Endodermal cell (in vitro differentiated cells): ENCODE results near the gene RRP8. TPM values are rescaled to one million over a fixed set of nuclear protein-coding genes. Genes with fewer than 3 reads are reported as not detected.

Experiments
- DNase-seq: peaks from one replicate; pipeline ENCODE4 v3.0.0-alpha.2; 2017
- H3K27ac ChIP-seq: 2 replicates; pipeline ENCODE4 v1.5.1; 2013; ENCODE audit warnings: mild to moderate bottlenecking, low read depth, low read length, moderate library complexity
- H3K27me3 ChIP-seq: 2 replicates; pipeline ENCODE4 v1.6.1; 2013; ENCODE audit warnings: mild to moderate bottlenecking, low read length, moderate library complexity; ENCODE audit not compliant: insufficient read depth, control insufficient read depth, poor library complexity, severe bottlenecking
- H3K36me3 ChIP-seq: 2 replicates; pipeline ENCODE4 v1.7.0; 2013; ENCODE audit warnings: mild to moderate bottlenecking, low read length, moderate library complexity; ENCODE audit not compliant: control insufficient read depth, insufficient read depth
- H3K4me1 ChIP-seq: one replicate; pipeline ENCODE4 v1.7.0; 2013; ENCODE audit warnings: low read length; ENCODE audit not compliant: control insufficient read depth, insufficient read depth
- H3K4me3 ChIP-seq: 2 replicates; pipeline ENCODE4 v1.5.1; 2013; ENCODE audit warnings: mild to moderate bottlenecking, low read length, moderate library complexity
- H3K9ac ChIP-seq: 2 replicates; pipeline ENCODE4 v1.6.1; 2013; ENCODE audit warnings: mild to moderate bottlenecking, low read length, moderate library complexity; ENCODE audit not compliant: poor library complexity, severe bottlenecking; ENCODE audit errors: extremely low read depth
- H3K9me3 ChIP-seq: 2 replicates; pipeline ENCODE4 v1.6.1; 2013; ENCODE audit warnings: mild to moderate bottlenecking, low read length, moderate library complexity; ENCODE audit not compliant: control insufficient read depth
- H3K27ac Mint-ChIP-seq: 2 replicates; pipeline ENCODE4 v1.8.0; 2020; ENCODE audit warnings: mixed read lengths
- H3K27me3 Mint-ChIP-seq: 2 replicates; pipeline ENCODE4 v1.8.0; 2021; ENCODE audit warnings: mild to moderate bottlenecking, mixed read lengths; ENCODE audit not compliant: insufficient read depth
- H3K36me3 Mint-ChIP-seq: 2 replicates; pipeline ENCODE4 v1.8.0; 2020; ENCODE audit warnings: low read depth, mixed read lengths
- H3K4me1 Mint-ChIP-seq: 2 replicates; pipeline ENCODE4 v1.8.0; 2020; ENCODE audit warnings: mixed read lengths
- H3K4me3 Mint-ChIP-seq: 2 replicates; pipeline ENCODE4 v1.8.0; 2020; ENCODE audit warnings: mild to moderate bottlenecking, moderate library complexity, mixed read lengths
- H3K9me3 Mint-ChIP-seq: 2 replicates; pipeline ENCODE4 v1.8.0; 2020; ENCODE audit warnings: mild to moderate bottlenecking, mixed read lengths
- CTCF ChIP-seq: fragments of 200-600 bp; sonication (generic); conservative IDR thresholded peaks from 2 replicates; pipeline ENCODE4 v1.5.0; 2021; ENCODE audit warnings: antibody characterized with exemption, mild to moderate bottlenecking
- WGBS, 2 experiments: methylation state at CpG; one replicate each; pipeline versions ENCODE4 v1.1.5 to v1.1.7; 2013; ENCODE audit warnings: missing lambda C conversion rate in 2 of 2, mixed read lengths in 1 of 2; ENCODE audit not compliant: insufficient coverage in 1 of 2, insufficient read length in 1 of 2; 5-methylcytosine and 5-hydroxymethylcytosine counted together
- total RNA-seq, 2 donors: library from RNA; stranded (reverse); fragmentation: NEBNext Ultra II Directional in 1 of 2; extraction: Animal tissue kit (Norgen Biotek cat#: 25700) in 1 of 2; gene quantifications; 2 replicates in 1 of 2; 3 replicates in 1 of 2; pipeline ENCODE4 v1.2.1, GENCODE V29; 2021

RRP8 gene
- total RNA-seq, 2 donors from 2014 or later: 11.0 to 12.8 TPM

DNA sequence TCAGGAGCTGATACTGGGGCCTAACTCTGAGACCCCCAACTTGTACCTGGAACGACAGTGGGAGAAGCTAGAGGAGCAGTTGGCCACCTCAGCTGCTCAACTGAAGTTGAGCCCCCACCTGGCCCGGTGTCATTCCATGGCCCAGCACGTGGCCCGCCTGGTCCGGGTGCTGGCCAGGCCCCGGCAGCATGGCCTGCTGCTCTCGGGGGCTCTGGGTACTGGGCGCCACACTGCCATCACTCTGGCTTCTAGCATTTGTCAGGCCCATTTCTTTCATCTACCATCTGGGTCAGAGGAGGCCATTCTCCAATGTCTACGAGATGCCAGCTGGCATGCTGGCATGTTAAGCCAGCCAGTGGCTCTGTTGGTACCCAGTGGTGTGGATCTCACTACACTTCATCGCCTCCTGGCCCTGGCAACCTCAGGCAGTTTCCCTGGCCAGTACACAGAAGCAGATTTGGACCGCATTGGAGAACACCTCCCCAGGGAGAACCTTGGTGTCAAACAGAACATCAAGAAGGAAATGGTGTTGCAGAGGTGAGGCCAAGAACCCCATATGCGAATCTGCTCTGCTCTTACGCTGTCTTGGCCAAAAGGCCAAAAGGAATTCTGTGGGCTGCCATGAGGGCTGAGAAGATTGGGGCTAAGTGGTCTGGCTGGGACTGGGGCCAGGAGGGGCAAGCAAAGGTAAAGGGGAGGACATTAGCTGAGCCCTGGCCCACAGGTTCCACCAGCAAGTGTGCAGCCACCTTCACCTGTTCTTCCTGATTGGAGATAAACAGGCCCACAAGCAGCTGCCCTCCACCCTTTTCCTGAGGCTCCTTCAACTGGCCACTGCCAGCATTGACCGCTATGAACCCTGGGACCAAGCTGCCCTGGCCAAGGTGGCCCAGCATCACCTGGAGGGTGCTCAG is 45.4 kb downstream of the RRP8 start:
- Mint-ChIP-seq H3K4me3 (no peak overlapping the region), H3K27ac (no peak overlapping the region)

GRCh38 chr11:6557063-6557462 is 46.4 kb downstream of the RRP8 start:
- Histone ChIP-seq H3K9ac (no peak overlapping the region), H3K27me3 (no peaks in the 10 kb centered on the region), H3K36me3 (no peaks in the 10 kb centered on the region), H3K4me3 (no peak overlapping the region), H3K27ac (no peak overlapping the region), H3K9me3 (no peaks in the 10 kb centered on the region), H3K4me1 (no peaks in the 10 kb centered on the region)
- H3K27ac Mint-ChIP-seq: no peak overlapping the region
- no peaks in the 10 kb centered on the region for H3K36me3 Mint-ChIP-seq
- 92 to 100% methylated on average over 7 to 11 of the region's 11 CpGs for WGBS, 2 experiments
- peak; percentile 22 for DNase-seq
- no peak for TF ChIP-seq CTCF
- no peak overlapping the region for H3K4me3 Mint-ChIP-seq
- peaks cover 4% of the 10 kb centered on the region for H3K4me1 Mint-ChIP-seq
- no peaks in the 10 kb centered on the region for H3K9me3 Mint-ChIP-seq
- H3K27me3 Mint-ChIP-seq: no peaks in the 10 kb centered on the region

More for the DNA sequence above, 45.4 kb downstream of the RRP8 start:
- Mint-ChIP-seq H3K9me3 (no peaks in the 10 kb centered on the region), H3K27me3 (no peaks in the 10 kb centered on the region), H3K4me1 (peaks cover 4% of the 10 kb centered on the region), H3K36me3 (no peaks in the 10 kb centered on the region)
- DNase-seq: peak; percentile 28
- no peaks in the 10 kb centered on the region for H3K4me1 ChIP-seq
- no peaks in the 10 kb centered on the region for H3K9me3 ChIP-seq
- WGBS, 2 experiments: 94% methylated on average over 9 to 14 of the region's 14 CpGs
- H3K9ac ChIP-seq: no peak overlapping the region
- no peak overlapping the region for H3K4me3 ChIP-seq
- H3K27me3 ChIP-seq: no peaks in the 10 kb centered on the region
- H3K27ac ChIP-seq: no peak overlapping the region
- no peaks in the 10 kb centered on the region for H3K36me3 ChIP-seq
- no peak for TF ChIP-seq CTCF

GRCh38 chr11:6556139-6556949 is 47.1 kb downstream of the RRP8 start:
- no peak for DNase-seq
- no peaks in the 10 kb centered on the region for H3K27me3 ChIP-seq
- H3K9ac ChIP-seq: no peak overlapping the region
- WGBS, 2 experiments: 77 to 89% methylated on average over 5 to 11 of the region's 11 CpGs
- Mint-ChIP-seq H3K9me3 (no peaks in the 10 kb centered on the region), H3K4me3 (no peak overlapping the region), H3K27ac (no peak overlapping the region), H3K4me1 (peaks cover 4% of the 10 kb centered on the region), H3K27me3 (no peaks in the 10 kb centered on the region), H3K36me3 (no peaks in the 10 kb centered on the region)
- no peaks in the 10 kb centered on the region for H3K9me3 ChIP-seq
- no peak overlapping the region for H3K4me3 ChIP-seq
- no peak overlapping the region for H3K27ac ChIP-seq
- TF ChIP-seq CTCF: no peak
- H3K4me1 ChIP-seq: no peaks in the 10 kb centered on the region
- no peaks in the 10 kb centered on the region for H3K36me3 ChIP-seq
